Measurements from ENCODE around the gene BRD3OS.
A peak's percentile ranks its signal among the peaks of the same experiment; 100 is the strongest.
"Not testable (repeated sequence)": the region's sequence is repeated elsewhere in the genome, so short reads cannot be mapped to it uniquely, and the experiment has no call there.

Gene BRD3OS

DNA sequence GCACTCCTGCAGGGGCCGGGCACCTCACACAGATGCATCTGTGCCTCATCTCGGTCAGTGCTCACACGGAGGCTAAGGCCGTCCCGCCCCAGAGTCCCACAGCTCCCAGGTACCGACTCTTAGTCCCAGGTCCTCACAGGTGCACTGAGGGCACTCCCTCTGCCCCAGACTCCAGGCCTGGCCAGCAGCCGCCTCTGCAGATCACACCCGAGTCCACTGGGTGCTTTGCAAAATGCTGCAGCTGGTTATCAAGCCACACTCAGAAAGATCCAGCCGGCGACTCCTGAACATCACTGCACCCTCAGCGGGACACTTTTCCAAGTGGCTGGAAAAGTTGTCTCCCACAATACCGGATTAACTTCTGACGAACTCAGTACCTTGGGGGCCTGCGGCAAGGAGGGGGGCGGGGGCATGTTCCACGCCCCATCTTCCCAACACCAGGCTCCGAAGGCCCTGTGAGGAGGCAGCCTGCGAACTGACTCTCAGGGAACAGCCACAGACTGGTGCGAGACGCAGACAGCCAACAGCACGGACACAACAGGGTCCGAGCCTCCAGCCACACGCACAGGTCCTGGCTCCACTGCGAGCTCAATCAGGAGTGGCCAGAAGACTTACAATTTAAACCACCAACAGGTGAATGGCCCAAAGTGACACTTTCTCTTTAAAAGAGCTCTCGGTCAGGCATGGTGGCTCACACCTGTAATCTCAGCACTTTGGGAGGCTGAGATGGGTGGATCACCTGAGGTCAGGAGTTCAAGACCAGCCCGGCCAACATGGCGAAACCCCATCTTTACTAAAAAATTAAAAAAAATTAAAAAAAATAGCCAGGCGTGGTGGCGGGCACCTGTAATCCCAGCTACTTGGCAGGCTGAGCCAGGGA is 38.5 kb downstream of the BRD3OS start:
- no peak for DNase-seq (ENCODE audit: low spot score)

DNA sequence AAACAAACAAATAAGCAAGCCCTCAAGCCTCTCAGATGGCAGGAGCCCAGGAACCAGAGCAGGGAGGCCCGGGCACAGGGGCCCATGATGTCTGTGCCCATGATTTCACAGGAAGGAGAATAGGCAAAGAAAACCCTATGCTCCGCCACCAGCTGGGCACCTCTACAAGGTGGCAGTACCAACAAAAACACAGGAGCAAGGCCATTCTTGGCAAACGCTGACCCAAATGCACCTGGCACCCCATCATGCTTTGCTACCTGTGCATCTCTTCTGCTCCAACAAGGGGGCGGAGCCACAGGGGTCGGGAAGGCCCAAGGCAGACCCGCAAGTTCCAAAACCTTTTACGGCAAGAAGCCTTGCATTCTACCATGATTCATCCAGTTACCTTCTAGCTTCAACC is 39.4 kb downstream of the BRD3OS start:
- no peak for DNase-seq (ENCODE audit: low spot score)

DNA sequence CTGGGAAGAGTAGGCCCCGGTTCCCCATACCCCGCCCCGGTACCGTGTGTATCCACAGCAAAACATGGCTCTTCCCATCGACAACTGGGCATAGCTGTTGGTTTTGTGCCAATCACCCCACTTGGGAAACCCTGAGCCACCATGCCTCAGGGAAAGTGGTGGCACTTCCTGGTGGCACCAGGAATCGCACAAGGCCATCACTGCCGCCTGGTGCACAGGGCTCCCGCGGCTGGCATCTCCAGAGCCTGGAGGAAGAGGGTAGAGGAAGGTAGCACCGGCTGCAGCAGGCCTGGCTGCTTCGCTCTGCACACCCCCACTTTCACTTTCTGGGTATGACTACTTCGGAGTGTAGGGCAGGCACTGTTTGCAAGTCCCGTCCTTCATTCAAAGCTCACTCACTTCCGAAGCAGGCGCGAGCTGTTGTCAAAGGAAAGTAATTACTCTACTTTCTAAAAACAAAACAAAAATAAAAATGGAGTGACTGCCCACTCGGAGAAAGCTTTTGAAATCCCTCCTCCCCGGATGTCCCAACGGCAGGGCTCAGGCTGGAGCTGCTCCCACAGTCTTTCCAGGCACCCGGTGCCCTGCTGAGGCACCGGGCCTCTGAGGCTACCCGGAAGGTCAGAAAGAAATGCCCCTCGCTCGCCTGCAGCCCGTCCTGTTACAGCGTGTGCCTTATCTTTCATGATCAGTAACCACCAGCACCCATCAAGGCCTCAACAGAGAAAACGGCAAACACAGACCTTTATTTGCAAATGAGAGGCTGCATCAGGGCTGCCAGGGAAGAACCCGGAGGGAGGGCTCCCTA is 40.5 kb downstream of the BRD3OS start:
- DNase-seq (ENCODE audit: low spot score) = peak; percentile 80

DNA sequence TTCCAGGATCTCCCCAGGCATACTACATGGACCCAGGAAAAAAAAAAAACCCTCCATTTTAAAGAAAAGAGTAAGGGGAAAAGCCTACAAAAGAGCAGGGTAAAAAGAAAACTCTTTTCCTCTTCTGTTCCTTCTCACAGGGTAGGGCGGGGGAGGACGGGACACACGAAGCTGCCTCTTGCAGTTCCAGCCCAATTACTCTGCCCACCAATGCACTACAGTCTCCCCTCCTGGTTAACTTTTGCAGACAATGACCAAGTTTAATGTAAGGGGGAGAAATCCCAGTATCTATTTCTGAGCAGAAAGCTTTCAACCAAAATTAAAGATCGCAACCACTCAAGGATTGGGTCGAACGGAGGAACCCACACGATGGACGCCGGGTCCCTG is 41.2 kb downstream of the BRD3OS start:
- DNase-seq (ENCODE audit: low spot score) = peak; percentile 55

DNA sequence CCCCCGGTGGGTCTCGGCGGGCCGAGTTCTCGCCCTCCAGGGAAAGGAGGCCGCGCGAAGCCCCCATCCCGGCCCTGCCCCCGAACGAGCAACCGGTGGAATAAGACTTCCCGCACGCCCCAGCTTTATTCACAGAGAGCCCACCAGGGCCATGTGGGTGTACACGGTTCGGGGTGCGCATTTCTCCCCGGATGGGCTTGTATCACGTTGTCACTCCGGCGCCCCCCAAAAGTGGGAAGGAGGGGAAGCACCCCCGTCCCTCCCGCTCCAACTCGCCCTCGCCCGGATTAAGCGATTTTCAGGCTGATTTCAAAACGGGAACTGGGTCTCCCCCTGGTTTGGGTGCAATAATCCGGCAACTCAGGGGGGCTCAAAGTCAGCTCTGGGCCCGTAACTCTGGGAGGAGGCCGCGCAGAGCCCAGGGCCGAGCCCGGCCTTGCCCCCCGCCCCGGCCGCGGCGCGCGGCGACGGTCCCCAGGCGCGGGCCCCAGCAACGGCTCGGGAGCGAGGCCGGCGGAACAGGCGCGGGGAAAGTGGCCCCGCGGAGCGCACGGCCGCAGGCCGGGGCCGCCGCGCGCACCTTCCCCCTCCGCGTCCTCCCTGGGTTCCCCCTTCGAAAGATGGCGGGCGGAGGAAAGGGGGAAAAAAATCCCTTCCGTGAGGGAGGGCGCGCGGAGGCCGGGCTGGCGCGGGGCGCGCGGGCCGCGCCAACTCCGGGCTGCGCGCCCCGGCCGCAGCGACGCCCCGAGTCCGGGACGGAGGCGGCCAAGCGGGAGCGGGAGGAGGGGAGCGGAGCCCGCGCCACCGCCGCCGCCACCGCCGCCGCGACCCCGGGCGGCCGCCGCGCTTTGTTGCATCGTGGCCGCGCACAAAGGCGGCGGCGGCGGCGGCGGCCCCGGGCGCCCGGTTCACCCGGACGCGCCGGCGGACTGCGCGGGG is 41.9 kb downstream of the BRD3OS start:
- DNase-seq (ENCODE audit: low spot score) = peak; percentile 32

DNA sequence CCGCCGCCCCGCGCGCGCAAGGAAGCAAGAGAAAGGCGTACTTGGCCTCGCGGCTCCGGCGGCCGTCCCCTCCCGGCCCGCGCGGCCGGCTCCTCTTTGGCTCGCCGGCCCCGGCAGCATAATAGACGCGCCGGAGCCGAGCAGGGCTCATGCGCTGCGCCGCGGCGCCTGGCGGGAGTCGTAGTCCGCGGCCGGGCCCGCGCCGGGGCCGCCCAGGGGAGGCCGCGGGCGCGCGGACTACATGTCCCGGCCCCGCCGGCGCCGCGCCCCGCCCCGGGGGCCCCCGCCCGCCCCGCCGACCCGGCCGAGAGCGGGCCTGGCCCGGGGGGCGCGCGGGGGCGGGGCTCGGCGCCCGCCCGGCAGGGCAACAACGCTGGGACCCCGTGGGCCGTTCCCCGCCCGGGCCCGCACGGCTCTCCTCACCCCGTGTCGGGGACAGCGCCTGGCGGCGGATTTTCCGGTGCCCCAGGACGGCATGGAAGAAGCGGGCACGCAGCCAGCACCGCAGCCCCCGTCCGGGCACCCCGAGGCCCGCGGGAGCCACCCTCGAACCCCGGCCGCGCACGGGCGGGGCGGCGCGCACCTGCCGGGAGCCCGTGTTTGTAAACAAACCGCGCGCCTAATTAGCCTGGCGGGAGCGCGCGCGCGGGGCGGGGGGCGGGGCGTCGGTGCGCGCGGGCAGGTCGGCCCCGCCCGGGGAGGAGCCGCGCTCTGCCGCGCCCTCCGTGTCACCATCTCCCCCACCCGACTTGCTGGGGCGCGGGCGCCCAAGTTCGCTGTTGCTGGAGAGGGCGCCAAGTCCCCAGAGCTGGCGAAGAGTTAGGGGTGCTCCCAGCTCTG is 42.8 kb downstream of the BRD3OS start, which contains the start of gene BRD3:
Gene BRD3, minus strand, starts transcription at position 123 of the 840 bp plus-strand sequence. CDS start 14,549 bp downstream, outside the sequence.
- DNase-seq (ENCODE audit: low spot score) = peak; percentile 95

DNA sequence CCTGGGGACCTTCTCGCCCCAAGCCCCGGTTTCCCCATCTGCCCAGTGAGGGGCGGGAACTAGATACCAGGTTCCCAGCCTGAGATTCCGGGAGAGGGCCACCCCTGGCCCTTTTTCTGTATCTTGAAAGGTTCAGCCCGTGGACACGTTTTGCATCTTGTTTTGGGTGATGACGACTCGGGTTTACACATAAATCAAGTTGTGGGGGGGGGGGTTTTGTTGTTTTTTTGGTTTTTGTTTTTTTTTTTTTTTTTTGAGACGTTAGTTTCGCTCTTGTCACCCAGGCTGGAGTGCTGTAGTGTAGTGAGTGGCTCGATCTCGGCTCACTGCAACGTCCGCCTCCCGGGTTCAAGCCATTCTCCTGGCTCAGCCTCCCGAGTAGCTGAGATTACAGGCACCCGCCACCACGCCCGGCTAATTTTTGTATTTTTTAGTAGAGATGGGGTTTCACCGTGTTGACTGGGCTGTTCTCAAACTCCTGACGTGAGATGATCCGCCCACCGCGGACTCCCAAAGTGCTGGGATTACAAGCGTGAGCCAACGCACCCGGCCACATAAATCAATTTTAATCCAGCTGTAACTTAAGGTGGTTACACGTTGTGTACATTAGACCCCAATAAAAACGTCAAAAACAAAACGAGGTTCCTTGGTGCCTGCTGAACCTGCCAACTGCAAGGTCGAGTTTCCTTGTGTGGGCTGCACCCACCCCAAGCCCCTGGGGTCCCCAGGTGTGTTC is 43.6 kb downstream of the BRD3OS start:
- peak; percentile 32 for DNase-seq (ENCODE audit: low spot score)

DNA sequence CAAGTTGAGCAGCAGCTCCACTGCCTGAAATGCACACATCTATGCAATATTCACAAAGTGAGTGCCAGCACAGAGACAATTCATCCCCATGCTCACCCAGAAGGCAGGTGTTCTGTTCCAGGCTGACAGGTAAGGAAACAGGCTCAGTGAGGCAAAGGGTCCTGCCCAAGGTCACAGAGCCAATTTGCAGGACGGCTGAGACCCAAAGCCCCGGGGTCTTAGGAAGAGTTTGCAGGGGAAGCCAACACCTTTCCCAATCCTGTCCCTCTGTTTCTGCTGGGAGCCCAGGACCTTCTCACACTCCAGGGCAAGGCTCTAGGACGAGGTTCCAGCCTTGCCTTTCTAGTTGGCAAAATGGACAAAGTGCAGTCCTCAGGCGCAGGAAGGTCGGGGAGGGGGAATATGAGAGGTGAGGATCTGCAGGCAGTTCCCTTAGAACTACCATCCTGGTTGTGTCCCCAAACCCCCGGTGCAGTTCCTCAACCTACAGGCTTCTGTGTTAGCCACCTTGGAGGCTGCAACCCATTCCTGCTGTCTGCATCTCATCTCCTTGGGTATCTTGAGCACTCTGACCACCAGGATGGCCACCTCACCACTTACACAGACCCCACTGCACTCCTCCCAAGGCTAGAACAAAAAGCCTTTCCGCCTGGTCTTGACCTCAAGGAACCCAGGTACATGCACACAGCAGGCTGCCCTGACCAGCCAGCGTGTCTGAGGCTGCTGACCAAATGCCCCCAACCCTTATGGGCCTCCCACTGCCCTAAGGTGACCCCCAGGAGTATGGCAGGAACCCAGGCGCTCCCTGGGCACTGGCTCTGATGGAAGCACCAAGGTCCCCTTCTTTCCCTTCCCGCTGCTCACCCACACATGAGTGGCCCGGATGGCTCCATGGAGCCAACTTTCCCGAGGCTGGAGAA is 44.5 kb downstream of the BRD3OS start:
- DNase-seq (ENCODE audit: low spot score) = no peak

DNA sequence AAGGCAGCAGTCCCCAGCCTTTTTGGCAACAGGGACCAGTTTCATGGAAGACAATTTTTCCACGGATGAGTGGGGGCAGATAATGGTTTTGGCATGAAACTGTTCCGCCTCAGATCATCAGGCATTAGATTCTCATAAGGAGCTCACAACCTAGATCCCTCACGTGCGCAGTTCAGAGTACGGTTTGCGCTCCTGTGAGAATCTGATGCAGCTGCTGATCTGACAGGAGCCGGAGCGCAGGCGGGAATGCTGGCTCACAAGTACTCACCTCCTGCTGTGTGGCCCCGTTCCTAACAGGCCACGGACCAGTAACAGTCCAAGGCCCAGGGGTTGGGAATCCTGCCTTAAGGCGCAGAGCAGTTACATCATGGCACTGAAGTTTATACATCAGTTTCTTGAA is 45.9 kb downstream of the BRD3OS start:
- no peak for DNase-seq (ENCODE audit: low spot score)

DNA sequence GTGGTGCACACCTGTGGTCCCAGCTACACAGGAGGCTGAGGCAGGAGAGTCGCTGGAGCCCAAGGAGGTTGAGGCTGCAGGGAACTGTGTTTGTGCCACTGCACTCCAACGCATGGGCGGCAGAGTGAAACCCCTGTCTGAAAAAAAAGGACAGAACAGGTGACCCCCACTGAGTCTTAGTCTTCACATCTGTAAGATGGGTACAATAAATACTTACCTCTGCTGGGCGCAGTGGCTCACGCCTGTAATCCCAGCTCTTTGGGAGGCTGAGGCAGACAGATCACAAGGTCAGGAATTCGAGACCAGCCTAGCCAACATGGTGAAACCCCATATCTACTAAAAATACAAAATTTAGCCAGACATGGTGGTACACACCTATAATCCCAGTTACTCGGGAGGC is 47.4 kb downstream of the BRD3OS start:
- DNase-seq (ENCODE audit: low spot score) = not testable (repeated sequence)

DNA sequence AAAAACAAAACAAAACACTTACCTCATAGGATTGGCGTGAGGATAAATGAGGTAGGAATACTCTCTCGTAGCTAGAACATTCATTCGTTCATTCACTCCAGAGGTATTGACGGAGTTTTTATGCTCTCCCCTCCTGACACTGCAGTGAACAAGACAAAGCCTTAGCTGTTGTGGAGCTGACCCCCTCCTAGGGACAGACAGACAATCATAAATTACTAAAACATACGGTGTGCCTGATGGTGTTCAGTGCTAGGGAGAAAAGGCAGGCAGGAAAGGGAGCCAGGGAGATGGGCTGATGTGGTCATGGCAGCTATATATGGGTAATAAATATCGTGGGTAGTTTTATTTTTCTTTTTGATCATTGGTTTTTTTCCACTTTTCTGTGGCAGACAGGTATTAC is 48.2 kb downstream of the BRD3OS start:
- no peak for DNase-seq (ENCODE audit: low spot score)

DNA sequence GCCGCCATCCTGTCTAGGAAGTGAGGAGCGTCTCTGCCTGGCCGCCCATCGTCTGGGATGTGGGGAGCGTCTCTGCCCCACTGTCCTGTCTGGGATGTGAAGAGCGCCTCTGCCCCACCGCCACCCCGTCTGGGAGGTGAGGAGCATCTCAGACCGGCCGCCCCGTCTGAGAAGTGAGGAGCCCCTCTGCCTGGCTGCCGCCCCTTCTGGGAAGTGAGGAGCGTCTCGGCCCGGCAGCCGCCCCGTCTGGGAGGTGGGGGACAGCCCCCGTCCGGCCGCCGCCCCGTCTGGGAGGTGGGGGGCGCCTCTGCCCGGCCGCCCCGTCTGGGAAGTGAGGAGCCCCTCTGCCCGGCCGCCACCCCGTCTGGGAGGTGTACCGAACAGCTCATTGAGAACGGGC is 50.4 kb downstream of the BRD3OS start:
- not testable (repeated sequence) for DNase-seq (ENCODE audit: low spot score)

DNA sequence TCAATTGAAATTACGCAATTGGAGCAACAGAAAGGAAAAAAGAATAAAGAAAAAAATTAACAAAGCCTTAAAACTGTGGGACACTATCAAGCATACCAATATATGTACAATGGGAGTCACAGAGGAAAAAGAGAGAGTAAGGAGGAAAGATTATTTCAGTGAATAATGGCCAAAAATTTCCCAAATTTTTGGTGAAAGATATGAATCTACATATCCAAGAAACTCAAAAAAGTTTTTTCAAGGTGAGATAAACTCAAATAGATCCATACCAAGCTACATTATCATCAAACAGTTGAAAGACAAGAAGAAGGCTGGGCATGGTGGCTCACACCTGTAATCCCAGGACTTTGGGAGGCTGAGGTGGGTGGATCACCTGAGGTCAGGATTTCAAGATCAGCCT is 51.4 kb downstream of the BRD3OS start:
- DNase-seq (ENCODE audit: low spot score) = no peak

All from RKO (cell line).